ENCODE data around the gene EFEMP2. TPM values are rescaled to one million over a fixed set of nuclear protein-coding genes. Genes with fewer than 3 reads are reported as not detected.

Gene EFEMP2
- total RNA-seq, 3 donors from 2014 or later (not counting 1 experiment from before 2014, with no cell fraction given), result 6.1 to 13.0 (median 9.8) TPM

DNA sequence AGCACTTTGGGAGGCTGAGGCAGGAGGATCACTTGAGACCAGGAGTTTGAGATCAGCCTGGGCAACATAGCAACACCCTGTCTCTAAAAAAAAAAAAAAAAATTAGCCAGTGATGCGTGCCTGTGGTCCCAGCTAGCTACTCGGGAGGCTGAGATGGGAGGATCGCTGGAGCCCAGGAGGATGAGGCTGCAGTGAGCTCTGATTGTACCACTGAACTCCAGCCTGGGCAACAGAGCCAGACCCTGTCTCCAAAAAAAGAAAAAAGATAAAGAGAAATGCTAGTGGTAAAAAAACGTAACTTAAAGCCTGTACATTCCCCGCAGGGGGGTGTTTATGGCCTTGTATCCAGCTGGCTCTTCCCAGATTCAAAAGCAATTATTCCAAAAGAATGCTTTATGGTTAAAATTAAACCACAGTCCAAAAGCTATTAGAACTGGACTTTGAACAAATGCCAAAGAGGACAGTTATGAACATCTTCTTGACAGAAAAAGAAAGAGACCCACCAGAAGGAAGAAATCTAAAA lies 55.2 kb downstream of the EFEMP2 start:
- Histone ChIP-seq H3K36me3 (ENCODE audit: control insufficient read depth, insufficient read depth, low read length) (no peaks in the 10 kb centered on the region), H3K27ac (ENCODE audit: low read length) (peak overlapping the region; percentile 52), H3K4me1 (ENCODE audit: control insufficient read depth, insufficient read depth, low read length) (peaks cover 14% of the 10 kb centered on the region), H3K27me3 (ENCODE audit: control insufficient read depth, insufficient read depth, low read length) (no peaks in the 10 kb centered on the region), H3K4me3 (ENCODE audit: low read length) (peak overlapping the region; percentile 33), H3K9me3 (ENCODE audit: control insufficient read depth, insufficient read depth, low read length) (no peaks in the 10 kb centered on the region)
- Mint-ChIP-seq H3K36me3 (no peaks in the 10 kb centered on the region), H3K4me1 (peaks cover 14% of the 10 kb centered on the region in 2 donors), H3K27me3 (ENCODE audit: low read depth in 2 of 2) (no peaks in the 10 kb centered on the region), H3K4me3 (peak overlapping the region; percentile 93), H3K27ac (peak overlapping the region; percentile 51 to 69), H3K9me3 (no peaks in the 10 kb centered on the region)
- DNase-seq (no peak), ATAC-seq (no peak)
- TF ChIP-seq, protein P1, sequence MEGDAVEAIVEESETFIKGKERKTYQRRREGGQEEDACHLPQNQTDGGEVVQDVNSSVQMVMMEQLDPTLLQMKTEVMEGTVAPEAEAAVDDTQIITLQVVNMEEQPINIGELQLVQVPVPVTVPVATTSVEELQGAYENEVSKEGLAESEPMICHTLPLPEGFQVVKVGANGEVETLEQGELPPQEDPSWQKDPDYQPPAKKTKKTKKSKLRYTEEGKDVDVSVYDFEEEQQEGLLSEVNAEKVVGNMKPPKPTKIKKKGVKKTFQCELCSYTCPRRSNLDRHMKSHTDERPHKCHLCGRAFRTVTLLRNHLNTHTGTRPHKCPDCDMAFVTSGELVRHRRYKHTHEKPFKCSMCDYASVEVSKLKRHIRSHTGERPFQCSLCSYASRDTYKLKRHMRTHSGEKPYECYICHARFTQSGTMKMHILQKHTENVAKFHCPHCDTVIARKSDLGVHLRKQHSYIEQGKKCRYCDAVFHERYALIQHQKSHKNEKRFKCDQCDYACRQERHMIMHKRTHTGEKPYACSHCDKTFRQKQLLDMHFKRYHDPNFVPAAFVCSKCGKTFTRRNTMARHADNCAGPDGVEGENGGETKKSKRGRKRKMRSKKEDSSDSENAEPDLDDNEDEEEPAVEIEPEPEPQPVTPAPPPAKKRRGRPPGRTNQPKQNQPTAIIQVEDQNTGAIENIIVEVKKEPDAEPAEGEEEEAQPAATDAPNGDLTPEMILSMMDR (IDR thresholded peaks at IDR 0.05), result no peak
- intact Hi-C loops (cut with micrococcal nuclease), result loop anchor here (5.0 kb wide), 1 partner anchor 190 kb away; no protein-coding TSS in a partner anchor
- WGBS (ENCODE audit: insufficient coverage), result 88% methylated on average over 5 of the region's 5 CpGs

DNA sequence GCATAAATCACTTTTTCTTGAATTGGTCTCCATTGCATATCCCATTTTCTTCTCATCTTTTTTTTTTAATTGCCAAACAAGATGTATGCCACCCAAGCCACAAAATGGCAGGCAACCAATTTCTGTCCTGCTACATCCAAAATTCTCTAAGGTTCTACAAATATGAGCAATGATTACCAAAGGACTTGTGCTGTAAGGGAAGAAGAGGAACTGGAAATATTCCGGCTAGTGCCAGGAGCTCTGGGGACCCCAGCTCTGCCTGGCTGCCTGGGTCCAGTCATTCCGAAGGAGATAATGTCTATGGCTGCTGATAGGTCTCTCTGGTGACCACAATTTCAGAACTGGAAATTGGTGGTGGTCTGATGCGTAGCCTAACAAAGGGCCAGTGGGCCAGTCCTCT lies 55.9 kb downstream of the EFEMP2 start:
- Histone ChIP-seq H3K4me1 (ENCODE audit: control insufficient read depth, insufficient read depth, low read length) (peaks cover 14% of the 10 kb centered on the region), H3K27ac (ENCODE audit: low read length) (no peak overlapping the region), H3K4me3 (ENCODE audit: low read length) (no peak overlapping the region), H3K9me3 (ENCODE audit: control insufficient read depth, insufficient read depth, low read length) (no peaks in the 10 kb centered on the region), H3K36me3 (ENCODE audit: control insufficient read depth, insufficient read depth, low read length) (no peaks in the 10 kb centered on the region), H3K27me3 (ENCODE audit: control insufficient read depth, insufficient read depth, low read length) (no peaks in the 10 kb centered on the region)
- TF ChIP-seq, protein P1 (IDR thresholded peaks at IDR 0.05), result no peak
- Mint-ChIP-seq H3K4me3 (peak overlapping the region; percentile 93), H3K27me3 (ENCODE audit: low read depth in 2 of 2) (no peaks in the 10 kb centered on the region), H3K4me1 (peaks cover 14% of the 10 kb centered on the region in 2 donors), H3K36me3 (no peaks in the 10 kb centered on the region), H3K9me3 (no peaks in the 10 kb centered on the region), H3K27ac (peak overlapping the region in 1 of 2 donors; percentile 51)
- no peak for DNase-seq
- intact Hi-C loops (cut with micrococcal nuclease), result loop anchor here (5.0 kb wide), 1 partner anchor 189 kb away; no protein-coding TSS in a partner anchor
- ATAC-seq, result no peak
- 92% methylated on average over 3 of the region's 3 CpGs for WGBS (ENCODE audit: insufficient coverage)

Other genes starting within 250 kb of the EFEMP2 start
- 100 to 1,000 TPM; 520 to 776 (median 743) TPM for gene SIPA1, start 234.7 kb downstream of the EFEMP2 start, total RNA-seq
- 100 to 1,000 TPM; 319 to 380 (median 338) TPM for gene RELA, start 209.9 kb downstream of the EFEMP2 start, total RNA-seq
- 100 to 1,000 TPM; 140 to 155 (median 146) TPM for gene KAT5, start 160.5 kb downstream of the EFEMP2 start, total RNA-seq
- 10 to 100 TPM; 34.6 to 45.6 (median 38.5) TPM for gene RNASEH2C, start 152.0 kb downstream of the EFEMP2 start, total RNA-seq
- 10 to 100 TPM; 13.9 to 22.5 (median 21.3) TPM for gene AP5B1, start 91.8 kb downstream of the EFEMP2 start, total RNA-seq
- under 1 TPM in 2 of 3 donors, not detected in 1; 0.11 to 0.12 TPM for gene OVOL1, start 85.7 kb downstream of the EFEMP2 start, total RNA-seq
- gene SNX32, start 38.8 kb downstream of the EFEMP2 start, total RNA-seq, result 1 to 10 TPM in 1 of 3 donors, under 1 TPM in 2; 0.31 to 2.0 (median 0.54) TPM
- gene CFL1, start 14.6 kb downstream of the EFEMP2 start, total RNA-seq, result 1,000 to 10,000 TPM; 1,035 to 1,220 (median 1,095) TPM
- 10 to 100 TPM; 71.6 to 93.4 (median 73.6) TPM for gene MUS81, start 12.4 kb downstream of the EFEMP2 start, total RNA-seq
- 1,000 to 10,000 TPM in 1 of 3 donors, 100 to 1,000 TPM in 2; 765 to 1,016 (median 976) TPM for gene CTSW, start 7.0 kb upstream of the EFEMP2 start, total RNA-seq
- gene FIBP, start 15.7 kb upstream of the EFEMP2 start, total RNA-seq, result 10 to 100 TPM; 36.5 to 47.9 (median 45.7) TPM
- gene CCDC85B, start 17.9 kb upstream of the EFEMP2 start, total RNA-seq, result 10 to 100 TPM; 22.6 to 36.1 (median 24.1) TPM
- gene FOSL1, start 27.6 kb upstream of the EFEMP2 start, total RNA-seq, result 1 to 10 TPM; 3.4 to 9.0 (median 6.8) TPM
- 10 to 100 TPM; 19.9 to 28.3 (median 20.7) TPM for gene C11orf68, start 46.3 kb upstream of the EFEMP2 start, total RNA-seq
- 100 to 1,000 TPM; 114 to 115 (median 115) TPM for gene DRAP1, start 46.6 kb upstream of the EFEMP2 start, total RNA-seq
- gene TSGA10IP, start 72.7 kb upstream of the EFEMP2 start, total RNA-seq, result not detected
- gene SART1, start 88.9 kb upstream of the EFEMP2 start, total RNA-seq, result 100 to 1,000 TPM; 103 to 123 (median 115) TPM
- gene EIF1AD, start 129.4 kb upstream of the EFEMP2 start, total RNA-seq, result 10 to 100 TPM; 49.9 to 74.2 (median 62.8) TPM
- gene BANF1, start 129.7 kb upstream of the EFEMP2 start, total RNA-seq, result 100 to 1,000 TPM in 1 of 3 donors, 10 to 100 TPM in 2; 87.8 to 107 (median 90.4) TPM
- gene CST6, start 139.2 kb upstream of the EFEMP2 start, total RNA-seq, result not detected
- 10 to 100 TPM; 12.2 to 16.9 (median 13.3) TPM for gene CATSPER1, start 153.7 kb upstream of the EFEMP2 start, total RNA-seq
- not detected for gene GAL3ST3, start 176.4 kb upstream of the EFEMP2 start, total RNA-seq
- gene SF3B2, start 179.6 kb upstream of the EFEMP2 start, total RNA-seq, result 100 to 1,000 TPM; 249 to 269 (median 253) TPM
- gene PACS1, start 197.5 kb upstream of the EFEMP2 start, total RNA-seq, result 100 to 1,000 TPM; 176 to 204 (median 186) TPM

All from natural killer cell (primary cell).